Lower leg skin (tissue), 4 donors: Measurements from ENCODE around the gene SMARCA2. TPM values are rescaled to one million over a fixed set of nuclear protein-coding genes. Genes with fewer than 3 reads are reported as not detected.

ENCODE experiments used
- DNase-seq, 2 donors: peaks; one replicate each; pipeline ENCODE4 v3.0.0-alpha.2; 2019; ENCODE audit warnings: low spot score in 2 of 2
- H3K4me3 ChIP-seq: fragments of 200-600 bp; sonication (generic); 2 replicates; pipeline ENCODE4 v1.5.1; 2017; ENCODE audit warnings: mild to moderate bottlenecking, low read depth; ENCODE audit not compliant: poor library complexity, severe bottlenecking
- POLR2A ChIP-seq, 2 donors: fragments of 450-650 bp; IDR thresholded peaks; one replicate each; pipeline ENCODE4 v1.6.1; 2016 to 2017; ENCODE audit warnings: antibody characterized with exemption in 2 of 2, mild to moderate bottlenecking in 1 of 2, moderate library complexity in 1 of 2
- WGBS, 2 donors: methylation state at CpG; one replicate each; pipeline ENCODE4 v1.1.5; 2018; 5-methylcytosine and 5-hydroxymethylcytosine counted together
- intact Hi-C: fragments of 100-400 bp; cut with DNase I; formaldehyde crosslinking; loops from one replicate; pipeline ENCODE4 v1.15.0; 2023; ENCODE audit warnings: low total_unique reads
- total RNA-seq, 4 donors: library from RNA; depleted of rRNA; stranded (reverse); fragments of >200 nt; gene quantifications; one replicate each; pipeline ENCODE4 v1.1.0, GENCODE V29; 2016
- TF ChIP-seq, protein P1 (sequence below), 3 donors: fragments of 450-650 bp; IDR thresholded peaks; one replicate each; pipeline ENCODE4 v1.5.1; 2016; ENCODE audit warnings: antibody characterized with exemption in 3 of 3, mild to moderate bottlenecking in 3 of 3, moderate library complexity in 2 of 3

The SMARCA2 gene
- total RNA-seq, 4 donors from 2014 or later, result 111 to 130 (median 114) TPM

DNA sequence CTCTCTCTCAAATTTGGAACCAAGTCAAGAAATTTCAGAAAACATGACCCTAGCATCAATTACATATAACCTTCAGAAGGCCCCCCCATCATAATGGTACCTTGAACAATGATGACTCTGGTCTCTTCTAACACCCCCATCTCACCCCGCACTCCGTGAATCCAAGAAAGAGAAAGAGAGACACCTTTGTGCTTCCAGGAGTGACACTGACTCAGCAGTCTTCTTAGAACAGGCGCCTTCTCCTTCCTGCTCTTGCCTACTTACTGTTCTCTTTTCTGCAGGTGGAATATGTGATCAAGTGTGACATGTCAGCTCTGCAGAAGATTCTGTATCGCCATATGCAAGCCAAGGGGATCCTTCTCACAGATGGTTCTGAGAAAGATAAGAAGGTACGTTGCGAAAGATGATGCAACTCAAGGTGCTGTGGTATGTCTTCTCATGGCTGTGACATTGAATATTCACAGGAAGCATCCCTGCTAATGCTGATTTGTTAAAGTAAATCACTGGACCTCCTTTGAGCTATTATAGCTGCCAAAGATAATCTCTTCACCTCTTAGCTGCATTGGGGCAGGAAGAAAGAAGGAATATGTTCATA, 81.3 kb downstream of the SMARCA2 start:
- 91 to 94% methylated on average over 6 of the region's 6 CpGs for WGBS, 2 donors
- H3K4me3 ChIP-seq, result no peak overlapping the region
- no peak for DNase-seq
- TF ChIP-seq, protein P1, sequence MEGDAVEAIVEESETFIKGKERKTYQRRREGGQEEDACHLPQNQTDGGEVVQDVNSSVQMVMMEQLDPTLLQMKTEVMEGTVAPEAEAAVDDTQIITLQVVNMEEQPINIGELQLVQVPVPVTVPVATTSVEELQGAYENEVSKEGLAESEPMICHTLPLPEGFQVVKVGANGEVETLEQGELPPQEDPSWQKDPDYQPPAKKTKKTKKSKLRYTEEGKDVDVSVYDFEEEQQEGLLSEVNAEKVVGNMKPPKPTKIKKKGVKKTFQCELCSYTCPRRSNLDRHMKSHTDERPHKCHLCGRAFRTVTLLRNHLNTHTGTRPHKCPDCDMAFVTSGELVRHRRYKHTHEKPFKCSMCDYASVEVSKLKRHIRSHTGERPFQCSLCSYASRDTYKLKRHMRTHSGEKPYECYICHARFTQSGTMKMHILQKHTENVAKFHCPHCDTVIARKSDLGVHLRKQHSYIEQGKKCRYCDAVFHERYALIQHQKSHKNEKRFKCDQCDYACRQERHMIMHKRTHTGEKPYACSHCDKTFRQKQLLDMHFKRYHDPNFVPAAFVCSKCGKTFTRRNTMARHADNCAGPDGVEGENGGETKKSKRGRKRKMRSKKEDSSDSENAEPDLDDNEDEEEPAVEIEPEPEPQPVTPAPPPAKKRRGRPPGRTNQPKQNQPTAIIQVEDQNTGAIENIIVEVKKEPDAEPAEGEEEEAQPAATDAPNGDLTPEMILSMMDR (IDR thresholded peaks at IDR 0.05), result no peak
- no peak for TF ChIP-seq POLR2A (IDR thresholded peaks at IDR 0.05)
- intact Hi-C loops, result no loop called here

DNA sequence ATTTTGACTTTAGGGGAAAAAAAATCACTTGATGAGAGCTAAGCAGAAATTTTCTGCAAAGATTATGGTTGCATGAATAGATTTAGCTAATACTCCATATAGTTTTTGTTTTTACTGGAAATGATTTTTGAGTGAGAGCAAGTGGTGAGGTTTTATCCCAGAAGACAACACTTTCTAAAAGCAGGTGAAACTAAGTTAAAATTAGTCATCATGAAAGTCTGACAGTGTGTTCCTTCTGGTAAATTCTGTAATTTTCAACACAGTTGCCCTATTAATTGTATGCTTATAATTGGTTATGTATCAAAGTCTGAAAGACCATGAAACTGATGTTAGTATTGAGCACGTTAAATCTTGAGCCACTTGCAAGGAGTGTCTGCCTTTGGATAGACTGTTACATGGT, 91.5 kb downstream of the SMARCA2 start:
- DNase-seq, result no peak
- intact Hi-C loops, result no loop called here

DNA sequence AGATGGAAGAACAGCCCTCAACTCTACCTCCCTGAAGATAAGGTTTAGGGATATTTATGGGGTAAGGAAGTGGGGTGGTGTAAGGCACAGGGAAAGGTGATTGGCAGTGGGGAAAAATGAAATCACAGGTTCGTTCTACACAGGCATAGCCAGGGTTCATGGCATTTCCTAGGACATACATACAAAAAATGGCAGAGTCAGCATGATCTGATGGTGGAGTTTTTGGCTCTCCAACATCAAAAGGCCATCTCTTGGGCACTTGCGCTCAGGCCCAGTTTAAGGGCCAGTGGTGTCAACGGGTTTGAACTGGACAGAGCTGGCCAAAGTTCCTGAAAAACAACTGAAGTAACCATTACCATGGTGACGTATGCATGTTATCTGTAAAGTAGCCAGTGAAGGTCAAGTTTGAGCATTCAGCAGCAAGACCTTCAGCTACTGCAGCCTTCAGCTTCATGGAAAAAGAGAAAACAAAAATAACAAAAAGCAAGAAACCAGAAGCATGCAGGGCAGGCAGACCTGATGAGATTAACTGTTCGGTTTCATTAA, 92.8 kb downstream of the SMARCA2 start:
- intact Hi-C loops, result no loop called here

More for the DNA sequence above, 91.5 kb downstream of the SMARCA2 start:
- H3K4me3 ChIP-seq, result no peak overlapping the region
- TF ChIP-seq, protein P1 (IDR thresholded peaks at IDR 0.05), result no peak
- TF ChIP-seq POLR2A (IDR thresholded peaks at IDR 0.05), result no peak
- 96 to 97% methylated on average over 1 of the region's 1 CpG for WGBS, 2 donors

DNA sequence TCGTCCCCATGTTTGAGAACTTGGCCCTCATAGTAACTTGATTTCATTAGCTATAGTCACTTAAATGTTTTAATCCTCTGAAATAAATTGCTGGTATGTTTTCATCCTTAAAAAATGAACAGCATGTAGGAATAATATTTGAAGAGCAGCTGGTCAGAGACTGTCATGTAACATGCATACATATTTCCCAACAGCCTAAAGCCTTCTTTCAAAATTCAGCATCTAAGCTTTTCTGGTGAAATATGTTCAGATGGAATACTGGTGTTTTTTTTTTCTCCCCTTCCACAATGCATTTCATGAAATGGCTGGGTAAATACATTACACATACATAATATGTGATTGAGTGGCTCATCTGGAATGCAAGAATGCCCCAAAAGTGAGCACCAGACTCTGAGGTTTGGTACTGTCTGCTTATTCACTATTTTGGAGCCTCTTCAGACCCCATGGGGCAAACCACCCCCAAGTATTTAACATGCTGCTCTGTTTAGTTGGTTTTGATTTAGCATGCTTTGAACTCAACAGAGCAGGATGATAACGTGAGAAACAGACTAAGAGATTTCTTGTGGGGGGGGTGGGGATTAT, 94.0 kb downstream of the SMARCA2 start:
- DNase-seq, result no peak
- TF ChIP-seq POLR2A (IDR thresholded peaks at IDR 0.05), result no peak
- TF ChIP-seq, protein P1 (IDR thresholded peaks at IDR 0.05), result no peak
- intact Hi-C loops, result no loop called here
- H3K4me3 ChIP-seq, result no peak overlapping the region
- 55 to 59% methylated on average over 2 of the region's 2 CpGs for WGBS, 2 donors

More for the DNA sequence above, 92.8 kb downstream of the SMARCA2 start:
- H3K4me3 ChIP-seq, result no peak overlapping the region
- TF ChIP-seq, protein P1 (IDR thresholded peaks at IDR 0.05), result no peak
- TF ChIP-seq POLR2A (IDR thresholded peaks at IDR 0.05), result no peak
- WGBS, 2 donors, result 85 to 88% methylated on average over 5 of the region's 5 CpGs
- DNase-seq, result no peak

DNA sequence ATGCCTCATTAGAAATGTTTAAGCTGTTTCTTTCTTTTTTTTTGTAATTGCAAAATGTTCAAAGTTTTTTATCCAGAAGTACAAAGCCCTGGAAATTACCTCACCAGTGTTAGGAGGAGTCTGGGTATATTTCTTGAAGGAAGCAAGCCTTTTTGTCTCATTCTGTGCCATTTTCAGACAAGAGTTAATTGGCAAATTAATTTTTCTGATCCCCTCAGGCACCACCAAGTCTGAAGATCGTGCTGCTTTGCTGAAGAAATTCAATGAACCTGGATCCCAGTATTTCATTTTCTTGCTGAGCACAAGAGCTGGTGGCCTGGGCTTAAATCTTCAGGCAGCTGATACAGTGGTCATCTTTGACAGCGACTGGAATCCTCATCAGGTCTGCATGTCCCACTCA, 94.9 kb downstream of the SMARCA2 start:
- no peak overlapping the region for H3K4me3 ChIP-seq
- TF ChIP-seq, protein P1 (IDR thresholded peaks at IDR 0.05), result no peak
- no peak for TF ChIP-seq POLR2A (IDR thresholded peaks at IDR 0.05)
- intact Hi-C loops, result no loop called here
- no peak for DNase-seq
- WGBS, 2 donors, result 86 to 100% methylated on average over 2 of the region's 2 CpGs
